NB4 (cell line): ENCODE results near the gene CCP110.
"Not testable (repeated sequence)": the region's sequence is repeated elsewhere in the genome, so short reads cannot be mapped to it uniquely, and the experiment has no call there.

Source experiments
- DNase-seq: peaks from one replicate; pipeline ENCODE4 v3.0.0; 2010; ENCODE audit warnings: low read depth
- H3K4me3 ChIP-seq: one replicate; pipeline ENCODE4 v1.5.1; 2011; ENCODE audit warnings: mild to moderate bottlenecking, low read depth, low read length, moderate library complexity
- MYC ChIP-seq: IDR thresholded peaks from 2 replicates; pipeline ENCODE4 v1.6.1; 2011; ENCODE audit warnings: low read depth, low read length
- POLR2A ChIP-seq: IDR thresholded peaks from 2 replicates; pipeline ENCODE4 v1.6.1; 2011; ENCODE audit warnings: mild to moderate bottlenecking; ENCODE audit not compliant: insufficient read length; ENCODE audit errors: extremely low read depth
- TF ChIP-seq, protein P1 (sequence below): IDR thresholded peaks from one replicate; pipeline ENCODE4 v1.5.1; 2012; ENCODE audit warnings: low read depth, low read length
- TF ChIP-seq, protein P2 (sequence below): IDR thresholded peaks from 2 replicates; pipeline ENCODE4 v1.6.1; 2011; ENCODE audit warnings: low read depth, low read length

The CCP110 gene

DNA sequence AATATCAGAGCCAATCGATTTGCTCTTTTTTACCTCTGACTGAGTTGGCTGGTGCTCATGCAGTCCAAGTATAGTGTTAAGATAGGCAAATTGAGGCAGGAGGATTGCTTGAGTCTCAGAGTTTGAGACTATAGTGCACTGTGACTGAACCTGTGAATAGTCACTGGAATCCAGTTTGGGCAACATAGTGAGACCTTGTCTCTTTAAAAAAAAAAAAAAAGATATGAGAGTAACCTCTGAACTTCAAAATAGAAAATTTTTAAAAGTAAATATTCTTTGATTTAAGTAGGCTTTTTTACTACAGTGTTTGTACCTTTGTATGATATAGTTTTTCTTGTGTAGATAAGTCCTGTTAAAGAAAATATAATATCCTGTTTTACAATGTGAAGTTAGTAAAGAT, 3.4 kb downstream of the CCP110 start:
- TF ChIP-seq, protein P1, sequence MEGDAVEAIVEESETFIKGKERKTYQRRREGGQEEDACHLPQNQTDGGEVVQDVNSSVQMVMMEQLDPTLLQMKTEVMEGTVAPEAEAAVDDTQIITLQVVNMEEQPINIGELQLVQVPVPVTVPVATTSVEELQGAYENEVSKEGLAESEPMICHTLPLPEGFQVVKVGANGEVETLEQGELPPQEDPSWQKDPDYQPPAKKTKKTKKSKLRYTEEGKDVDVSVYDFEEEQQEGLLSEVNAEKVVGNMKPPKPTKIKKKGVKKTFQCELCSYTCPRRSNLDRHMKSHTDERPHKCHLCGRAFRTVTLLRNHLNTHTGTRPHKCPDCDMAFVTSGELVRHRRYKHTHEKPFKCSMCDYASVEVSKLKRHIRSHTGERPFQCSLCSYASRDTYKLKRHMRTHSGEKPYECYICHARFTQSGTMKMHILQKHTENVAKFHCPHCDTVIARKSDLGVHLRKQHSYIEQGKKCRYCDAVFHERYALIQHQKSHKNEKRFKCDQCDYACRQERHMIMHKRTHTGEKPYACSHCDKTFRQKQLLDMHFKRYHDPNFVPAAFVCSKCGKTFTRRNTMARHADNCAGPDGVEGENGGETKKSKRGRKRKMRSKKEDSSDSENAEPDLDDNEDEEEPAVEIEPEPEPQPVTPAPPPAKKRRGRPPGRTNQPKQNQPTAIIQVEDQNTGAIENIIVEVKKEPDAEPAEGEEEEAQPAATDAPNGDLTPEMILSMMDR = no peak
- TF ChIP-seq POLR2A = no peak
- TF ChIP-seq, protein P2, sequence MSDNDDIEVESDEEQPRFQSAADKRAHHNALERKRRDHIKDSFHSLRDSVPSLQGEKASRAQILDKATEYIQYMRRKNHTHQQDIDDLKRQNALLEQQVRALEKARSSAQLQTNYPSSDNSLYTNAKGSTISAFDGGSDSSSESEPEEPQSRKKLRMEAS = no peak
- no peak for TF ChIP-seq MYC
- no peak for DNase-seq
- H3K4me3 ChIP-seq = no peak overlapping the region

DNA sequence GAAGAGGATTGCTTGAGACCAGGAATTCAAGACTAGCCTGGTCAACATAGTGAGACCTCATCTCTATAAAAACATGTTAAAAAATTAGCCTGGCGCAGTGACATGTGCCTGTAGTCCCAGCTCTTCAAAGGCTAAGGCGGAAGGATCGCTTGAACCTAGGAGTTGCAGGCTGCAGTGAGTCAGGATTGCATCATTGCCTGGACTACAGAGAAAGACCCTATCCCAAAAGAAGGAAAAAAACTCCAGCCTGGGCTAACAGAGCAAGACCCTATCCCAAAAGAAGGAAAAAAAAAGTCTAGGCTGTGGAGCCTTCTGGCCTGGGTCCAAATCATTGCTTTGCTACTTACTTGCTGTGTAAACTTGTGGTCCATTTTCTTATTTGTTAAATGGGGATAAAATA, 4.9 kb downstream of the CCP110 start:
- TF ChIP-seq MYC = no peak
- TF ChIP-seq, protein P1 = no peak
- no peak for TF ChIP-seq POLR2A
- TF ChIP-seq, protein P2 = no peak
- H3K4me3 ChIP-seq = no peak overlapping the region
- no peak for DNase-seq

DNA sequence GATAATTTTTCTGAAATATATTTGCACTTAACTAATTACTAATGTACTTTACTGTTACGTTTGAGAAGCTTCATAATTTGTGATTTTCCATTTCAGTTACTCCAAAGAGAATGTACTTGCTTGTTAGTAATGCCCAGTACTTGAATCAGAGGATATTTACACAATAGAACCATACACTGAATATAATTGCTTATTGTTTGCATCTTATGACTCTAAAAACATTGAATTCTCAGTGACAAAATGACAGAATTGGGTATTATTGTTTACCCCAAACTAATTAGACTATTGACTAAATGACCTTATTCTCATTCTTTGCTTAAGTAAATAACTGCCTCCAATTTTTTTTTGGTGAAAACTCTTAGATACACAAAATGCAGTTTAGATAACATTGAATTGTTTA, 8.9 kb downstream of the CCP110 start:
- no peak overlapping the region for H3K4me3 ChIP-seq
- DNase-seq = no peak
- TF ChIP-seq POLR2A (no peak), MYC (no peak)
- TF ChIP-seq, protein P2 = no peak
- TF ChIP-seq, protein P1 = no peak

DNA sequence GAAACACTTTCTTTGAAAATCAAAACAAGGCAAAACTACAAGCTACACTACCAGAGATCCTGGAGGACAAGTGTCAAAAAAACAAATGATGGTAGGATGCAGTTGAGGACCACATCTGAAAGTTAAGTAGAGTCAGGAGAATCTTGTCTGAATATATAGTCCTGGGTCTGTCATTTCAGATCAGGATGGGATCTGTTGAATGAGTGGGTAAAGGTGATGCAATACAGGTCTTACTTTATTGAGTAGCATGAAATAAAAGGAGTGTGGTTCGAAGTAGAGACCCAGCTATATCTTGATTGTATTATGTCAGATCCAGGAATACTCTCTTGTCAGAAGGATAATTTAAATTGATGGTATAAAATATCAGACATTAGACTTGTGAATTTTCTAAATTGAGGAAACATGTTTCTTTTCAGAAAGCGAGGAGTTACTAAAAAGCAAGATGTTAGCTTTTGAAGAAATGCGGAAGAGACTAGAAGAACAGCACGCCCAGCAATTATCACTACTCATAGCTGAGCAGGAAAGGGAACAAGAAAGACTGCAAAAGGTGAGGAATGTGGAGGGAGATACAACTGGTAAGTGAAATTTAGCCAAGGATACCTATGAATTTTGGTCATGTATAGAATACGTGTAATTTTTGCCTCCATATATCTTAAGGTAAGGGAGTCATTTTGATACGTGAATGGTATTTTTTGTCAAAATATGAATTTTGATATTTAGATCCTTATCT, 16.7 kb downstream of the CCP110 start:
- DNase-seq = no peak
- TF ChIP-seq MYC (no peak), POLR2A (no peak)
- TF ChIP-seq, protein P1 = no peak
- TF ChIP-seq, protein P2 = no peak
- H3K4me3 ChIP-seq = no peak overlapping the region

DNA sequence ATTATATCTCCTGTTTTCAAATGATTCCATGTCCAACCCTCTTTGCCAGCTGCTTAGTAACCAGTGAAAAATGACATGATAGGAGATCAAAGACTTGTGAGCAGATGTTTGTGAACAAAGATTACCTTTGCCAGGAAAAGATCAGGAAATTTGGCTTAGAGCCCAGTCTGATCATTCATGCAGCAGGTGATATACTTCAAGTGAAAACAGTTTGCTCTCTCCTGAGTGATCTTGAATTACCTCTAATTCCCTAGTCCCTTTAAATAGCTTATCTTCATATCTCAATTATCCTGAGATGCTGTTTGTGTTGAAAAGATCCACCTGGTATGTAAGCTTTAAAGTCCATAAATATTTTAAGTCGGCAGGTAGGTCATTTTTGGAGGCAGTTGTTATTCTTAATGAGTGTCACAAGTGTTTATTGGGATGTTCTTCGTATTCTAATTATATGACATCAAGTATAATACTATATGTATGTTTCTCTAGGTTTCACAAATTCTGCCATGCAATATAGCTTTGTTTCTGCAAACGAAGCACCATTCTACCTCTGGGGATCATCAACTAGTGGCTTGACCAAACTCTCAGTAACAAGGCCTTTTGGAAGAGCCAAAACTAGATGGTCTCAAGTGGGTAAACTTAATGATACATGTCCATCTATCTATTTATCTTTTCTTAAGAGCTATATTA, 18.5 kb downstream of the CCP110 start:
- no peak for DNase-seq
- TF ChIP-seq MYC = no peak
- H3K4me3 ChIP-seq = no peak overlapping the region

DNA sequence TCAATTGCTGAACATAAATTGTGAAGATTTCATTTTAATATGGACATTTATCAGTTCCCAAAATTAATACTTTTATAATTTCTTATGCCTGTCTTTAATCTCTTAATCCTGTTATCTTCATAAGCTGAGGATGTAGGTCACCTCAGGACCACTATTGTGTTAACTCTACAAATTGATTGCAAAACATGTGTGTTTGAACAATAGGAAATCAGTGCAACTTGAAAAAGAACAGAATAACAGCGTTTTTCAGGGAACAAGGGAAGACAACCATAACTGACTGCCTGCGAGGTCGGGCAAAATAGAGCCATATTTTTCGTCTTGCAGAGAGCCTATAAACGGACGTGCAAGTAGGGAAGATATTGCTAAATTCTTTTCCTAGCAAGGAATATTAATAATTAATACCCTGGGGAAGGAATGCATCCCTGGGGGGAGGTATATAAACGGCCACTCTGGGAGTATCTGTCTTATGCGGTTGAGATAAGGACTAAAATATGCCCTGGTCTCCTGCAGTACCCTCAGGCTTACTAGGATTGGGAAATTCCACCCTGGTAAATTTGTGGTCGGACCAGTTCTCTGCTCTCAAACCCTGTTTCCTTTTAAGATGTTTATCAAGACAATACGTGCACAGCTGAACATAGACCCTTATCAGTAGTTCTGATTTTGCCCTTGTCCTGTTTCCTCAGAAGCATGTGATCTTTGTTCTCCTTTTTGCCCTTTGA, 19.7 kb downstream of the CCP110 start:
- not testable (repeated sequence) for DNase-seq, H3K4me3 ChIP-seq

DNA sequence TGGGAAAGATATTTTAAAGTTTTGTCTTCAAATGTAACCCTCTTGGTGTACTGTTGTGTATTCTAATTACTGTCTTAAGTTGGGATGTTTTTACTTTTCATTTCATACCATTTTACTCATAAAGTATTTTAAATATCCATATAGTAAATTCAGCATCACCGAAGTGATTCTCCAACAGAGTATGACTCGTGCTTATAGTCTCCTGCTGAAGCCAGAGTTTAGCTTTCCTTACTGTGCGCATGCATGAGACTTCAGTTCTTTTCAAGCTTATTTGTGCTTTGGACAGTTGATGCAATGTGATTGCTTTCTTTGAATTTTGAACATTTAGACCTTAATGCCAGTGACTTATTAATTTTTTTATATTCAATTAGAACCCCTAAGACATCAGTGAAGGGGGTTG, 24.4 kb downstream of the CCP110 start:
- H3K4me3 ChIP-seq = no peak overlapping the region
- TF ChIP-seq, protein P1 = no peak
- no peak for TF ChIP-seq POLR2A
- no peak for TF ChIP-seq MYC
- TF ChIP-seq, protein P2 = no peak
- no peak for DNase-seq
